Liver (tissue), 9 donors: Measurements from ENCODE around the gene BAHD1. TPM values are rescaled to one million over a fixed set of nuclear protein-coding genes. Genes with fewer than 3 reads are reported as not detected.

Experiments used
- DNase-seq: peaks from one replicate; pipeline ENCODE4 v3.0.0-alpha.2; 2017; ENCODE audit warnings: low spot score
- H3K27ac ChIP-seq, 2 donors: one replicate each; pipeline ENCODE4 v1.7.0; 2013; ENCODE audit warnings: inconsistent platforms in 2 of 2, low read length in 2 of 2, control low read depth in 1 of 2, low read depth in 1 of 2, mild to moderate bottlenecking in 1 of 2
- H3K27me3 ChIP-seq, 4 donors: one replicate each; pipeline versions ENCODE4 v1.6.1 to v1.7.0; 2013; ENCODE audit warnings: low read length in 3 of 4, inconsistent platforms in 1 of 4, mild to moderate bottlenecking in 1 of 4, moderate library complexity in 1 of 4; ENCODE audit not compliant: control insufficient read depth in 4 of 4, insufficient read depth in 4 of 4
- H3K36me3 ChIP-seq, 4 donors: one replicate each; pipeline versions ENCODE4 v1.6.1 to v1.7.0; 2013; ENCODE audit warnings: low read length in 3 of 4, mild to moderate bottlenecking in 3 of 4, low read depth in 1 of 4, moderate library complexity in 1 of 4; ENCODE audit not compliant: control insufficient read depth in 4 of 4, insufficient read depth in 3 of 4
- H3K4me1 ChIP-seq, 4 donors: one replicate each; pipeline versions ENCODE4 v1.6.1 to v1.7.0; 2013; ENCODE audit warnings: low read length in 3 of 4, mild to moderate bottlenecking in 3 of 4, moderate library complexity in 1 of 4; ENCODE audit not compliant: control insufficient read depth in 4 of 4, insufficient read depth in 4 of 4
- H3K4me3 ChIP-seq, 3 donors: one replicate each; pipeline versions ENCODE4 v1.6.1 to v1.7.0; 2013; ENCODE audit warnings: low read length in 3 of 3, control low read depth in 1 of 3, low read depth in 1 of 3, mild to moderate bottlenecking in 1 of 3
- H3K9ac ChIP-seq, 2 donors: one replicate each; pipeline ENCODE4 v1.7.0; 2013; ENCODE audit warnings: low read length in 2 of 2, mild to moderate bottlenecking in 2 of 2, moderate library complexity in 2 of 2, control low read depth in 1 of 2, low read depth in 1 of 2
- H3K9me3 ChIP-seq, 4 donors: one replicate each; pipeline versions ENCODE4 v1.6.1 to v1.7.0; 2013; ENCODE audit warnings: low read length in 3 of 4; ENCODE audit not compliant: control insufficient read depth in 4 of 4
- FOXA1 ChIP-seq: IDR thresholded peaks from 2 replicates; pipeline ENCODE4 v1.6.1; 2016; ENCODE audit warnings: antibody characterized with exemption
- WGBS: extraction: QIAGEN DNeasy Blood & Tissue Kit; methylation state at CpG from one replicate; pipeline ENCODE4 v1.1.7; 2013; 5-methylcytosine and 5-hydroxymethylcytosine counted together
- polyA plus RNA-seq, 2 donors: library from polyadenylated mRNA; stranded (reverse) in 1 of 2; unstranded in 1 of 2; fragments of 200-250 nt in 1 of 2; fragments of >200 nt in 1 of 2; fragmentation: Nextera tagmentation in 1 of 2; extraction: Ambion mirVana in 1 of 2; gene quantifications; one replicate each; pipeline versions ENCODE4 v1.2.1 to v1.2.3, GENCODE V29; 2013 to 2015
- total RNA-seq, 2 donors: library from RNA; depleted of rRNA; stranded (reverse); fragments of >200 nt; gene quantifications; one replicate each; pipeline ENCODE4 v1.2.3, GENCODE V29; 2014
- donor health status: healthy.
- donor health status: healthy.
- donor health status: healthy.
- donor health status: healthy.
- donor health status: healthy.

The BAHD1 gene
- total and polyA plus RNA-seq, 4 donors = 1.8 to 8.7 (median 6.6) TPM

DNA sequence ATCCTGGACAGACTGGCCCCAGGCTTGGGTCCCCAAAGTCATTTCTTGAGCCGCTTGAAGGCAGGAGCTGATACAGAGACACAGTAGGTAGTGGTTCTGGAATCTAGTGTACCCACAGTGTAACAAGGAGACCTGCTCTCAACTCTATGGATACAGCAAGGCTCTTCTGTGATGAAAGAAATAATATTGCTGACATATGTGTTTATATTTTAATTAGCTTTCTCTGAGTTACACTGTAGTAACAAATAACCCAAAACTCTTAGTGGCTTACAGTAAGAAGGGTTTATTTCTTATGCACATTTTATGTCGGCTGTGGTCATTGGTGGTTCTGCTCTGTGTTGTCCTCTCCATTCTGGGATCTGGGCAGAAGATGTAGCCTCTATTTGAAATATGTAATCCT lies 75.6 kb downstream of the BAHD1 start:
- H3K4me1 ChIP-seq = peaks cover 0 to 11% (median 7%) of the 10 kb centered on the region in 4 donors
- DNase-seq = no peak
- no peaks in the 10 kb centered on the region for H3K36me3 ChIP-seq
- no peak overlapping the region for H3K4me3 ChIP-seq
- no peaks in the 10 kb centered on the region for H3K27me3 ChIP-seq
- H3K9me3 ChIP-seq = no peaks in the 10 kb centered on the region
- H3K9ac ChIP-seq = no peak overlapping the region
- 95% methylated on average over 2 of the region's 2 CpGs for WGBS
- TF ChIP-seq FOXA1 = no peak
- H3K27ac ChIP-seq = no peak overlapping the region

Other genes starting within 250 kb of the BAHD1 start
- gene PAK6, start 201.9 kb upstream of the BAHD1 start, total RNA-seq = under 1 TPM; 0.05 to 0.08 TPM
- under 1 TPM; 0.13 to 0.17 TPM for gene PAK6, start 201.9 kb upstream of the BAHD1 start, polyA plus RNA-seq
- not detected for gene ANKRD63, start 157.9 kb upstream of the BAHD1 start, total RNA-seq
- gene ANKRD63, start 157.9 kb upstream of the BAHD1 start, polyA plus RNA-seq = not detected
- gene PLCB2, start 133.0 kb upstream of the BAHD1 start, total RNA-seq = 10 to 100 TPM; 10.6 to 13.3 TPM
- 1 to 10 TPM; 2.1 to 4.7 TPM for gene PLCB2, start 133.0 kb upstream of the BAHD1 start, polyA plus RNA-seq
- gene INAFM2, start 117.3 kb upstream of the BAHD1 start, total RNA-seq = 1 to 10 TPM; 4.8 to 5.7 TPM
- gene INAFM2, start 117.3 kb upstream of the BAHD1 start, polyA plus RNA-seq = 1 to 10 TPM; 3.3 to 4.0 TPM
- gene CCDC9B, start 100.0 kb upstream of the BAHD1 start, total RNA-seq = 1 to 10 TPM in 1 of 2 donors, under 1 TPM in 1; 0.61 to 4.4 TPM
- gene CCDC9B, start 100.0 kb upstream of the BAHD1 start, polyA plus RNA-seq = under 1 TPM; 0.43 to 0.85 TPM
- gene PHGR1, start 89.9 kb upstream of the BAHD1 start, total RNA-seq = under 1 TPM in 1 of 2 donors, not detected in 1; 0.33 TPM
- gene PHGR1, start 89.9 kb upstream of the BAHD1 start, polyA plus RNA-seq = not detected
- under 1 TPM; under 0.01 TPM for gene DISP2, start 82.7 kb upstream of the BAHD1 start, total RNA-seq
- under 1 TPM in 1 of 2 donors, not detected in 1; 0.23 TPM for gene DISP2, start 82.7 kb upstream of the BAHD1 start, polyA plus RNA-seq
- gene KNSTRN, start 58.2 kb upstream of the BAHD1 start, total RNA-seq = 10 to 100 TPM in 1 of 2 donors, 1 to 10 TPM in 1; 9.0 to 28.1 TPM
- gene KNSTRN, start 58.2 kb upstream of the BAHD1 start, polyA plus RNA-seq = 1 to 10 TPM; 3.4 to 8.8 TPM
- gene IVD, start 35.2 kb upstream of the BAHD1 start, total RNA-seq = 10 to 100 TPM; 40.3 to 95.7 TPM
- gene IVD, start 35.2 kb upstream of the BAHD1 start, polyA plus RNA-seq = 100 to 1,000 TPM in 1 of 2 donors, 10 to 100 TPM in 1; 93.0 to 156 TPM
- 1 to 10 TPM; 2.9 to 3.3 TPM for gene CHST14, start 30.0 kb downstream of the BAHD1 start, total RNA-seq
- gene CHST14, start 30.0 kb downstream of the BAHD1 start, polyA plus RNA-seq = 1 to 10 TPM; 2.3 to 5.3 TPM
- 10 to 100 TPM in 1 of 2 donors, 1 to 10 TPM in 1; 8.9 to 13.5 TPM for gene CCDC32, start 124.1 kb downstream of the BAHD1 start, total RNA-seq
- 1 to 10 TPM; 7.9 to 8.8 TPM for gene CCDC32, start 124.1 kb downstream of the BAHD1 start, polyA plus RNA-seq
- gene RPUSD2, start 128.3 kb downstream of the BAHD1 start, total RNA-seq = 1 to 10 TPM; 7.4 to 7.6 TPM
- 1 to 10 TPM; 5.3 to 5.8 TPM for gene RPUSD2, start 128.3 kb downstream of the BAHD1 start, polyA plus RNA-seq
- 10 to 100 TPM in 1 of 2 donors, 1 to 10 TPM in 1; 3.5 to 38.5 TPM for gene KNL1, start 153.3 kb downstream of the BAHD1 start, total RNA-seq
- gene KNL1, start 153.3 kb downstream of the BAHD1 start, polyA plus RNA-seq = 1 to 10 TPM; 1.5 to 2.2 TPM